ENCODE results near the gene ROR2. TPM values are rescaled to one million over a fixed set of nuclear protein-coding genes. Genes with fewer than 3 reads are reported as not detected.

ROR2 gene
- total and polyA plus RNA-seq, 2 of the 8 experiments (the other 6 are each of a cell fraction or from before 2014, with no cell fraction given) = 2.7 to 4.3 TPM

DNA sequence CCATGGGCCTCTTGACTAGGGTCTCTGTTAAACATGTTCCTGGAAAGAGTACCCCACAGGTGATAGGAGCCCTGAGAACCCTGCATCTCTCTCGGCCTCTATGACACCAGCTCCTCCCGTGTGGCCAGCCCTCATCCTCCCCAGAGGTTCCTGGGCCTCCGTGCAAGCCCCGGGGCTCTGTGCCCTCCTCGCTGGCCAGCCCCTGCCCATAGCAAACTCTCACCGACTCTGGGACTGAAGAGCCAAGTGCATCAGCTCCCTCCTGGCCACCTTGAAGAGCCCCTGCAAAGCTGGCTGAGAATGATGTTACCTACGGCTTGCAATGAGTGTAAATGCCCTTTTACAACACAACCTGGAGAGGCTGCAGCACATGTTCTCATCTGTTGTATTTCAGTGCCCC is 224.4 kb downstream of the ROR2 start (continued):
- no peak for TF ChIP-seq GTF2F1 (IDR thresholded peaks at IDR 0.05; ENCODE audit: borderline replicate concordance, low read depth, low read length)
- no peak for TF ChIP-seq MAFK (IDR thresholded peaks at IDR 0.05; ENCODE audit: low read depth, low read length)
- TF ChIP-seq BACH1 (IDR thresholded peaks at IDR 0.05; ENCODE audit: low read length) = no peak
- TF ChIP-seq SRF (IDR thresholded peaks at IDR 0.05; ENCODE audit: low read depth, low read length) = no peak
- no peak for TF ChIP-seq NRF1 (IDR thresholded peaks at IDR 0.05; ENCODE audit: low read depth, low read length)
- no peak for TF ChIP-seq CTBP2 (IDR thresholded peaks at IDR 0.05; ENCODE audit: borderline replicate concordance, insufficient read depth, insufficient read length, low read length)

Data from H1 (cell line).